Measurements from ENCODE around the gene AFAP1. TPM values are rescaled to one million over a fixed set of nuclear protein-coding genes. Genes with fewer than 3 reads are reported as not detected.

The AFAP1 gene
- polyA plus RNA-seq, 3 donors = not detected

- H3K27ac Mint-ChIP-seq = peak overlapping the region in 1 of 7 donors; percentile 12
- no peak for TF ChIP-seq CTCF (IDR thresholded peaks at IDR 0.05)
- H3K79me2 ChIP-seq (ENCODE audit: insufficient read depth, low read length) = no peaks in the 10 kb centered on the region
- peaks cover 0 to 2% of the 10 kb centered on the region in 2 donors for H3K27me3 ChIP-seq (ENCODE audit: control insufficient read depth in 2 of 2, insufficient read depth in 2 of 2, low read length in 2 of 2)
- no peak overlapping the region for H2AFZ ChIP-seq (ENCODE audit: insufficient read depth, low read depth, low read length, poor library complexity, severe bottlenecking)
- H3K9me3 Mint-ChIP-seq = peaks cover 0 to 8% (median 4%) of the 10 kb centered on the region in 7 donors
- H3K4me3 Mint-ChIP-seq = no peak overlapping the region
- H3K36me3 Mint-ChIP-seq = no peaks in the 10 kb centered on the region
- H3K9ac ChIP-seq (ENCODE audit: insufficient read depth, low read length, poor library complexity, severe bottlenecking) = no peak overlapping the region
- no peaks in the 10 kb centered on the region for H3K9me3 ChIP-seq (replicated peaks in 1 of 2; ENCODE audit: control insufficient read depth in 1 of 2, insufficient read depth in 1 of 2, low read length in 2 of 2)
- no peaks in the 10 kb centered on the region for H4K20me1 ChIP-seq (ENCODE audit: insufficient read depth, low read length)
- peaks cover 4% of the 10 kb centered on the region for H3K4me1 Mint-ChIP-seq
- H3K4me3 ChIP-seq (replicated peaks in 1 of 3; ENCODE audit: low read depth in 2 of 3, low read length in 3 of 3) = no peak overlapping the region
- no peak for DNase-seq
- H3K4me1 ChIP-seq (ENCODE audit: control insufficient read depth in 1 of 2, insufficient read depth in 2 of 2, low read length in 2 of 2) = peaks cover 0 to under 1% of the 10 kb centered on the region in 2 donors
- no peak overlapping the region for H3K4me2 ChIP-seq (replicated peaks; ENCODE audit: extremely low read depth, low read length, poor library complexity, severe bottlenecking)
- no peak overlapping the region for H3K27ac ChIP-seq (ENCODE audit: low read depth in 1 of 2, low read length in 2 of 2)
- no peaks in the 10 kb centered on the region for H3K36me3 ChIP-seq (replicated peaks in 1 of 2; ENCODE audit: control insufficient read depth in 1 of 2, insufficient read depth in 2 of 2, low read length in 2 of 2)
- H3K27me3 Mint-ChIP-seq (ENCODE audit: low read depth in 3 of 3) = peaks cover 6 to 11% (median 7%) of the 10 kb centered on the region in 3 donors
- intact Hi-C loops (cut with micrococcal nuclease) = no loop called here
- 100% methylated on average over 1 of the region's 1 CpG for WGBS (ENCODE audit: insufficient coverage)
Observed at GRCh38 chr4:7727749-7728148, 211.9 kb downstream of the AFAP1 start.

- H3K79me2 ChIP-seq (ENCODE audit: insufficient read depth, low read length) = no peaks in the 10 kb centered on the region
- peaks cover 0 to 5% of the 10 kb centered on the region in 2 donors for H3K4me1 ChIP-seq (ENCODE audit: control insufficient read depth in 1 of 2, insufficient read depth in 2 of 2, low read length in 2 of 2)
- H3K27me3 Mint-ChIP-seq (ENCODE audit: low read depth in 3 of 3) = peaks cover 8 to 15% (median 15%) of the 10 kb centered on the region in 3 donors
- H3K9me3 ChIP-seq (replicated peaks in 1 of 2; ENCODE audit: control insufficient read depth in 1 of 2, insufficient read depth in 1 of 2, low read length in 2 of 2) = no peaks in the 10 kb centered on the region
- H3K27ac Mint-ChIP-seq = no peak overlapping the region
- no peak overlapping the region for H3K27ac ChIP-seq (ENCODE audit: low read depth in 1 of 2, low read length in 2 of 2)
- 90% methylated on average over 18 of the region's 22 CpGs for WGBS (ENCODE audit: insufficient coverage)
- H3K4me3 ChIP-seq (replicated peaks in 1 of 3; ENCODE audit: low read depth in 2 of 3, low read length in 3 of 3) = no peak overlapping the region
- H3K36me3 Mint-ChIP-seq = no peaks in the 10 kb centered on the region
- H3K4me3 Mint-ChIP-seq = no peak overlapping the region
- no peak overlapping the region for H3K4me2 ChIP-seq (replicated peaks; ENCODE audit: extremely low read depth, low read length, poor library complexity, severe bottlenecking)
- peaks cover 0 to 8% of the 10 kb centered on the region in 2 donors for H3K27me3 ChIP-seq (ENCODE audit: control insufficient read depth in 2 of 2, insufficient read depth in 2 of 2, low read length in 2 of 2)
- H3K4me1 Mint-ChIP-seq = peaks cover 8% of the 10 kb centered on the region
- TF ChIP-seq CTCF (IDR thresholded peaks at IDR 0.05) = no peak
- intact Hi-C loops (cut with micrococcal nuclease) = no loop called here
- no peak for DNase-seq
- H2AFZ ChIP-seq (ENCODE audit: insufficient read depth, low read depth, low read length, poor library complexity, severe bottlenecking) = no peak overlapping the region
- H4K20me1 ChIP-seq (ENCODE audit: insufficient read depth, low read length) = no peaks in the 10 kb centered on the region
- H3K9me3 Mint-ChIP-seq = peaks cover 0 to 8% (median 4%) of the 10 kb centered on the region in 7 donors
- no peaks in the 10 kb centered on the region for H3K36me3 ChIP-seq (replicated peaks in 1 of 2; ENCODE audit: control insufficient read depth in 1 of 2, insufficient read depth in 2 of 2, low read length in 2 of 2)
- no peak overlapping the region for H3K9ac ChIP-seq (ENCODE audit: insufficient read depth, low read length, poor library complexity, severe bottlenecking)
Observed at GRCh38 chr4:7726665-7727413, 212.8 kb downstream of the AFAP1 start.
